Endodermal cell (in vitro differentiated cells): ENCODE measurements around the gene KCNK1. TPM values are rescaled to one million over a fixed set of nuclear protein-coding genes. Genes with fewer than 3 reads are reported as not detected.

Source experiments
- DNase-seq: peaks from one replicate; pipeline ENCODE4 v3.0.0-alpha.2; 2017
- H3K27ac ChIP-seq: 2 replicates; pipeline ENCODE4 v1.5.1; 2013; ENCODE audit warnings: mild to moderate bottlenecking, low read depth, low read length, moderate library complexity
- H3K27me3 ChIP-seq: 2 replicates; pipeline ENCODE4 v1.6.1; 2013; ENCODE audit warnings: mild to moderate bottlenecking, low read length, moderate library complexity; ENCODE audit not compliant: insufficient read depth, control insufficient read depth, poor library complexity, severe bottlenecking
- H3K36me3 ChIP-seq: 2 replicates; pipeline ENCODE4 v1.7.0; 2013; ENCODE audit warnings: mild to moderate bottlenecking, low read length, moderate library complexity; ENCODE audit not compliant: control insufficient read depth, insufficient read depth
- H3K4me1 ChIP-seq: one replicate; pipeline ENCODE4 v1.7.0; 2013; ENCODE audit warnings: low read length; ENCODE audit not compliant: control insufficient read depth, insufficient read depth
- H3K4me3 ChIP-seq: 2 replicates; pipeline ENCODE4 v1.5.1; 2013; ENCODE audit warnings: mild to moderate bottlenecking, low read length, moderate library complexity
- H3K9ac ChIP-seq: 2 replicates; pipeline ENCODE4 v1.6.1; 2013; ENCODE audit warnings: mild to moderate bottlenecking, low read length, moderate library complexity; ENCODE audit not compliant: poor library complexity, severe bottlenecking; ENCODE audit errors: extremely low read depth
- H3K9me3 ChIP-seq: 2 replicates; pipeline ENCODE4 v1.6.1; 2013; ENCODE audit warnings: mild to moderate bottlenecking, low read length, moderate library complexity; ENCODE audit not compliant: control insufficient read depth
- H3K27ac Mint-ChIP-seq: 2 replicates; pipeline ENCODE4 v1.8.0; 2020; ENCODE audit warnings: mixed read lengths
- H3K27me3 Mint-ChIP-seq: 2 replicates; pipeline ENCODE4 v1.8.0; 2021; ENCODE audit warnings: mild to moderate bottlenecking, mixed read lengths; ENCODE audit not compliant: insufficient read depth
- H3K36me3 Mint-ChIP-seq: 2 replicates; pipeline ENCODE4 v1.8.0; 2020; ENCODE audit warnings: low read depth, mixed read lengths
- H3K4me1 Mint-ChIP-seq: 2 replicates; pipeline ENCODE4 v1.8.0; 2020; ENCODE audit warnings: mixed read lengths
- H3K4me3 Mint-ChIP-seq: 2 replicates; pipeline ENCODE4 v1.8.0; 2020; ENCODE audit warnings: mild to moderate bottlenecking, moderate library complexity, mixed read lengths
- H3K9me3 Mint-ChIP-seq: 2 replicates; pipeline ENCODE4 v1.8.0; 2020; ENCODE audit warnings: mild to moderate bottlenecking, mixed read lengths
- CTCF ChIP-seq: fragments of 200-600 bp; sonication (generic); conservative IDR thresholded peaks from 2 replicates; pipeline ENCODE4 v1.5.0; 2021; ENCODE audit warnings: antibody characterized with exemption, mild to moderate bottlenecking
- WGBS, 2 experiments: methylation state at CpG; one replicate each; pipeline versions ENCODE4 v1.1.5 to v1.1.7; 2013; ENCODE audit warnings: missing lambda C conversion rate in 2 of 2, mixed read lengths in 1 of 2; ENCODE audit not compliant: insufficient coverage in 1 of 2, insufficient read length in 1 of 2; 5-methylcytosine and 5-hydroxymethylcytosine counted together
- total RNA-seq, 2 donors: library from RNA; stranded (reverse); fragmentation: NEBNext Ultra II Directional in 1 of 2; extraction: Animal tissue kit (Norgen Biotek cat#: 25700) in 1 of 2; gene quantifications; 2 replicates in 1 of 2; 3 replicates in 1 of 2; pipeline ENCODE4 v1.2.1, GENCODE V29; 2021

KCNK1 gene
- total RNA-seq, 2 donors from 2014 or later: 50.1 to 55.7 TPM

- Histone ChIP-seq H3K27me3 (no peaks in the 10 kb centered on the region), H3K9me3 (no peaks in the 10 kb centered on the region), H3K9ac (no peak overlapping the region), H3K27ac (no peak overlapping the region), H3K4me1 (no peaks in the 10 kb centered on the region), H3K36me3 (no peaks in the 10 kb centered on the region), H3K4me3 (no peak overlapping the region)
- Mint-ChIP-seq H3K4me3 (no peak overlapping the region), H3K9me3 (no peaks in the 10 kb centered on the region), H3K27ac (peak overlapping the region; percentile 96), H3K36me3 (peaks cover 16% of the 10 kb centered on the region), H3K27me3 (no peaks in the 10 kb centered on the region), H3K4me1 (peaks cover 63% of the 10 kb centered on the region)
- no peak for DNase-seq
- TF ChIP-seq CTCF: no peak
- WGBS, 2 experiments: 90 to 92% methylated on average over 3 of the region's 3 CpGs
Measured at GRCh38 chr1:233689748-233690254, 75.9 kb downstream of the KCNK1 start.

GRCh38 chr1:233695901-233696300, 82.0 kb downstream of the KCNK1 start:
- Histone ChIP-seq H3K4me1 (no peaks in the 10 kb centered on the region), H3K36me3 (no peaks in the 10 kb centered on the region), H3K9me3 (peaks cover 18% of the 10 kb centered on the region), H3K4me3 (no peak overlapping the region), H3K27ac (no peak overlapping the region), H3K9ac (no peak overlapping the region), H3K27me3 (no peaks in the 10 kb centered on the region)
- no peak overlapping the region for H3K27ac Mint-ChIP-seq
- peaks cover 7% of the 10 kb centered on the region for H3K4me1 Mint-ChIP-seq
- peaks cover 20% of the 10 kb centered on the region for H3K9me3 Mint-ChIP-seq
- H3K36me3 Mint-ChIP-seq: peaks cover 30% of the 10 kb centered on the region
- H3K4me3 Mint-ChIP-seq: no peak overlapping the region
- no peak for DNase-seq
- TF ChIP-seq CTCF: no peak
- no peaks in the 10 kb centered on the region for H3K27me3 Mint-ChIP-seq

- no peaks in the 10 kb centered on the region for H3K27me3 Mint-ChIP-seq
- no peak overlapping the region for H3K4me3 Mint-ChIP-seq
- peaks cover 8% of the 10 kb centered on the region for H3K4me1 ChIP-seq
- no peak overlapping the region for H3K4me3 ChIP-seq
- no peak overlapping the region for H3K9ac ChIP-seq
- no peaks in the 10 kb centered on the region for H3K36me3 ChIP-seq
- H3K27me3 ChIP-seq: no peaks in the 10 kb centered on the region
- no peak overlapping the region for H3K27ac Mint-ChIP-seq
- H3K36me3 Mint-ChIP-seq: peaks cover 9% of the 10 kb centered on the region
- H3K4me1 Mint-ChIP-seq: peaks cover 15% of the 10 kb centered on the region
- peaks cover 18% of the 10 kb centered on the region for H3K9me3 ChIP-seq
- H3K27ac ChIP-seq: no peak overlapping the region
- no peak for TF ChIP-seq CTCF
- DNase-seq: no peak
- 99 to 100% methylated on average over 1 to 2 of the region's 2 CpGs for WGBS, 2 experiments
- H3K9me3 Mint-ChIP-seq: peaks cover 20% of the 10 kb centered on the region
Measured at GRCh38 chr1:233700338-233700737, 86.4 kb downstream of the KCNK1 start.
